T1000 (cell line): ENCODE measurements around the gene GALNT16.
A peak's percentile ranks its signal among the peaks of the same experiment; 100 is the strongest.

ENCODE experiments used
- DNase-seq: peaks from one replicate; lab custom pipeline; 2025; ENCODE audit warnings: mixed read lengths; lab: John Stamatoyannopoulos, UW

The GALNT16 gene

DNA sequence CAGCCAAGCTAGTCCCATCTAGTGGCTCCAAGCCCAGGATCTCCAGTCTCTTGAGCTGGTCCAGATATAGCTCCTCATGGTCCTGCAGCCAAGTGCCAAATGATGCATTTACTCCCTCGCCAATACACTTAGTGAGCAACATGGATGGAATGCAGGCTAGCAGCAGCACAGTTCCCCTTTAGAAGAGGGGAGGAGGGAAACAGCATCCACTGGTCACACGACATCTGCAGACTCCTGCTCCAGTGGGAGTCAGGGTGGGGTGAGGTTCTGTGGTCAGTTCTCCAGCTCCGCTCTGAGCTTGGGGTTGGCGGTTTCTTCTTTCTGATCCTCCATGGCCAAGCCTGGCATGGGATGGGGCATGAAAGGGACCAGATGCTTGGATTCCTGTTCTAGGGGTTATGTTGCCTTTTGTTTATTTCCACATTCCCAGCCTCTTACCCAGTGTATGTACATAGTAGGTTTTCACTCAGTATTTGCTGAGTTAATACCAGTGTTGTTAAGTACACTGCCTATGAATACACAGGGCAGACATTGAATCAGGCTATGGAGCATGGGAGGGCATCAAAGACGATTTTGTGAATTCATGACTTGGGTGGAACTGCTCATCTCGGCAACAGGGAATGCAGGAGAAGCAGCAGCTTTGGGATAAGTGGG lies 57.3 kb downstream of the GALNT16 start:
- peak; percentile 76 for DNase-seq

DNA sequence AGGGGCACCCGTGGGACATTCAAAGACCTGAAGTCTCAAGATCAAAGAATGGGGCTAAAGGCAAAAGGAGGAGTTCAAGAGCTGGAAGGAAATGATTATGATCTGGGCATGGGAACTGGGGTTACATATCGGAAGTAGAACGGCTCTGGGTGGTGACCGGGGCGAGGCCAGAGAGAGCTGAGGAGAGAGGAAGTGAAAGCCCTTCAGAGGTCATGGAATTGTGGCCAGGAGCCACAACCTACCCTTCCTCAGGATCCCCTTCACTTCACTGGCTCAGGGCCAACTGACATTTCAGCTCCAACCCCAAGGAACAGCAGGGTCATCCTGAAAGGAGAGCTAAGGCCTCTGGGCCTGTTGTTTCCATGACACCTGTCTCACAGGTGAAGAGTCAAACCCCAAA lies 57.8 kb downstream of the GALNT16 start:
- no peak for DNase-seq

DNA sequence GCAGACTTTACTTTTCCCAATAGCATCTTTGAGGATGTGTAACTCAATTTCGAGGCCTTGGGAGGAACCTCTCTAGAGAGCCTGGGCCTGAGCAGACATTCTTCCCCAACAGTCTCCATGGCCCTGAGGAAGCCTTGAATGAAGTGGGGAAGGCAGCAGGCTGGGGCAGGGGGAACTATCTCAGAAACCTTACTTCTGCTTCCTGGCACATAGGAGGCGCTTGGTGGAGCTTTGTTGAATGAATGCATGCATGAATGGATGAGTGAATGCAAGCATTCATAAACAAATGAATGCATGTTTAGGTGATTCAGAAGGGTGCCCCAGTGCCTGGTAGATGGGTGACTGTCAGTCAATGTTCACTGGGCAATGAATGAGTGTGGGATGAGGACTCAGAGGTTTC lies 58.3 kb downstream of the GALNT16 start:
- DNase-seq = no peak

DNA sequence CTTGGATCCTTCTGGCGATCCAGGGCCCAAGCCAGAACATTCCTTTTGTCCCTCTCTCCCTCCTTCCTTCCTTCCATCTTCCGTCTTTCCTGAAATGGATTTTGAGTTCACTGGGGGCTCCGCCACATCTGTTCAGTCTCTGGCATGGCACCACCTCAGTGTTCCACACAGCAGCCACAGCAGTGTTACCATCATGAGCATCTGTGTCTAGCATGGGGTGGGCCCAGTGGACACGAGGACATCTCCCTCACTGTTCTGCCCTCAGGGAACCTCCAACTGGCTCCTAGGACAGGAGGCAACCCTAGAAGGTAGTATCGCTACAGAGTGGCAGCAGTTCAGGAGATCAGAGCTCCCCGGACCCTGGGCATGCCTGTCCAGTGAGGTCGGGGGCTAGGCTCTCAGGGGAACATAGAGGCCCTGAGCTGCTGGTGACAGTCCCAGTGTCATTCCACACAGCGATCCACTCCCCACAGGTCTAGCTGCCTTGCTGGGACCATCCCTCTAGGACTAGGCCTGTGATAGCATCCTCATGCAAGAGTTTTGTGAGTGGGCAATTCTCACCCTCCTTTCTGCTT lies 59.0 kb downstream of the GALNT16 start:
- no peak for DNase-seq

DNA sequence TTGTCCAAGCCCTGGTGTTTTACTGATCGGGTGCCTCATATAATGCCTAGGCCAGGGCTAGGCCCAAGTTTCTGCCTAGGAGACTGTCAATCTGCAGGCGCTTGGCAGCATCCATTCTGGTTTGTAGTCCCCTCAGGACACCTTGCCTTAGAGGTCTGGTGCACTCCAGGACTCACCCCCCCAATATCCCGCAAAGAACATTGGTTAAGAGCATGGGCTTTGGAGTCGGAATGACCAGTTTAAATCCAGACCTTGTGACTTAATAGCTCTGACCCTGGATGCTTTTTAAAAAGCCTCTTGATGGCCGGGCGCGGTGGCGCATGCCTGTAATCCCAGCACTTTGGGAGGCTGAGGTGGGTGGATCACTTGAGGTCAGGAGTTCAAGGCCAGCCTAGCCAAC lies 60.0 kb downstream of the GALNT16 start:
- no peak for DNase-seq

DNA sequence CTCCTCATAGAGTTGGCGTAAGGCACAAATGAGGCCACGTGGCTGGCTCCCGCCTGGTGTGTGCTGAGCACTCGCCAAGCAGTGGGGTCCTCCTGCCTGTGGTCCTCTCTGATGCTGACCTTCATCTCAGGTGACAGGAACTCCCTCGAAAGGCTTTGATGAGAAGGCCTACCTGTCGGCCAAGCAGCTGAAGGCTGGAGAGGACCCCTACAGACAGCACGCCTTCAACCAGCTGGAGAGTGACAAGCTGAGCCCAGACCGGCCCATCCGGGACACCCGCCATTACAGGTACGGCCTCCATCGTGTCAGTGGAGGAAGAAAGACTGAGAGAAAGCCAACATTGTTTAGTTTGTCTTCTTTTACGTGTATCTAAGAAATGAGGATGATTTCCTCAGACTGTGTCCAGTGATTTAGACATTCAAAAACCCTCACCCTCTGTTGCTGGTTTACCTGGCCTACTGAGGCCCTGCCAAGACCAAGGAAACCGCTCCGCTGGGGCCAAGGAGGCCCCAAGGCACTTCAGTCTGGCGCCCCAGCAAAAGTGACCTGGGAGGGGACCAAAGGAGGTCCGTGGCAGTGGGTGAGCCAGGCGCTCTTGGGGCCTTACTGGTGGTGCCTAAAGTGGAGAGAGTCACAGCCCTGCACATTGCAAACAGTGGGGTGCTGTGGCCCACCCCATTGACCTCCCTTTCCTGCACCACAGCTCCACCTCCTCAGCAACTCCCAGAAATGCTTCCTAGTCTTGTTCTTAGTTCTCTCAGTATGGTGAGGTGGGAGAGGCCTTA lies 60.8 kb downstream of the GALNT16 start:
- no peak for DNase-seq

DNA sequence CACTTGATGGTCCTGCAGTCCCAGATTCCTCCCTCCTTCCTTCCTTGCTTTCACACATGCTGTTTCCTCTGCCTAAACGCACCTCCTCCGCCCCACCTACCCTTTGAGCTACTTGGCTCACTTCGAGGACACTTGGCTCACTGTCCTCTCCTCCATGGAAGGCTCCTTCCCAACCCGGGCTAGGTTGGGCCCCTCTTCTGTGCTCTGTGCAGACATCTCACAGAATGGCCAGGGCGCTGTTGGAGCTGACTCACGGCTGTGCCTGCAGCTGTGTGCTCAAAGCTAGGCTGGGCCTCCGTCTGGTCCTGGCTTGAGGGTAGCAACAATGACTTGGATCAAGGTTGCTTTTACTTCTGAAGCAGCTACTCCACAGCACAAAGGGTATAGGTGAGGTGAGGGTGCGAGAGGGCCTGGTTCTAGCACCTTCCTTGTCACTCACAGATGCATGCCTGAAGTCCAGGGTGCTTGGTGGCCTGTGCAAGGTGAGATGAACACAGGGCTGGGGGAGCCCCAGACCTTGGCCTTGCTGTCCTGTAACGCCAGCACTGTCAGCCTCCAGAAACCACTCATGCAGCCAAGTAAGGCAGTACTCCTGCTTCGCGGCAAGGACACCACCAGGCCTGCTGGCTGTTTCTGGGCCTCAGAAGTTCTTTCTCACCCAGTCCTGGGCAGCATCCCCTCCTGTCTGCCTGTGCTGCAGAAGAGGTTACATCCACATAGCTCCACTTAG lies 61.8 kb downstream of the GALNT16 start:
- DNase-seq = no peak

DNA sequence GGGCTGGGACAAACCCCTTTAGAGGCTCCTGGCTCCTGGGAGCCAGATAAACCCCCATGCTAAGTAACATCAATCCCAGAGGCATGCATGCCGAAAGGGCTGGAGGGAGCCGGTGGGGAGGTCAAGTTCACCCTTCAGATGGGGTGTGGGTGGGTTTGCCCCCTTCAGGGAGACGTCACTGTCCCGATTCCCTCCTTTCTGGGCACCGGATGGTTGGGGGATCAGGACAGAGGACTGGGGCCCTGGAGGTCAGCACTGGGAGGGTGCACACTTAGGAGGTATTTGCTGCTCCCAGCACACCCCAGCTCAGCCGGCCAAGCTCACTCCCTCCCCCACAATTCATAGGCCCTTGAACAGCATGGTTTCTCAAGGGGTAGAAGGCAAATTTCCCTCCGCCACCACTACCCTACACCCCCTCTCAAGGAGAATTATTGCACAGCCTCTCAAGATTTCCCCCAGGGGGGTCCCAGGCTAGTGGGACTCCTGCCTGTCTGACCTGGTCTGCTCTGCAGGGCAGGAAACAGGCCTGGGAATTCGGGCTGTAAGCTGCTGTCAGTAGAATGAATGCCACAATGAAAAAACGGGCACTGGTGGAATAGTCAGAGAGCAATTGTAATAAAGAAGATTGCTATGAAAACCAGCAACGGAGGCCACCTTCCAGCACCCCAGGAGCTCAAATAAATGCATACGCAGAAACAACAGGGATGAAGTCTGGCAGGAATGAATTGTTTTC lies 63.5 kb downstream of the GALNT16 start:
- no peak for DNase-seq

DNA sequence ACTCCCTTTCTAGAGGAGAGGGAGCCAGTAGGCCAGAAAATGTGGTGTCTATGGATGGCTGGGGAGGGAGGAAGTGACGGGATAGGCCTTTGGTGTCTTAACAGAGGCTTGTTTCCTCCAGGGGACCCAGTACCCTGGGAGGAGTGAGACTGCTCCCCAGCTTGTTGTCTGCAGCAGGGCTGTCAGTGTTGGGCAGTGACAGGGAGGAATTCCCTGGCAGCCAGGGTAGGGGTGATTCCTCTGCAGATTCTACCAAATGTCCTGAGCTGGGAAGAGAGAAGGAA lies 64.0 kb downstream of the GALNT16 start:
- no peak for DNase-seq

DNA sequence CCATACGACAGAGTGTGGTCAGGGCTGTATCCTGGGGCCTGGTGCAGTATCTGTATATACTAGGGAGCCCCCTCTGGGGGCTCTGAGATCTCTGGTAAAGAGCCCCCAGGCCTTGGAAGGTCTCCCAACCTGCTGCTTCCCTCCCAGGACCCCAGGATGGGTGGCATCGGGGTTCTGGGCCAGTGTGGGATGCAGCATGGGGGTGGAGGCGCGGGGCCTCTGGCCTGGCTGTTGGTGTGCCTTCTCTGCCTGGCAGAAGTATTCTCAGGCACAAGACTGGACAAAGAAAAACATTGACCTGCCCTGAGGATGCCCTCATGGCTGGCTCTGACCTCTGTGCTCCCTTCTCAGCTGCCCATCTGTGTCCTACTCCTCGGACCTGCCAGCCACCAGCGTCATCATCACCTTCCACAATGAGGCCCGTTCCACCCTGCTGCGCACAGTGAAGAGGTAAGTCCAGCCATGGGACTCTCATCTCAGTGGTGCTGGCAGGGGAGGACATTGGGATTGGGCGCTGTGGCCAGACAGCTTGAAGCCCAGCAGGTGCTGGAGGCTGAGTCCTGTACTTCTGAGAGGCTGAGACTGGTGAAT lies 64.5 kb downstream of the GALNT16 start:
- no peak for DNase-seq

DNA sequence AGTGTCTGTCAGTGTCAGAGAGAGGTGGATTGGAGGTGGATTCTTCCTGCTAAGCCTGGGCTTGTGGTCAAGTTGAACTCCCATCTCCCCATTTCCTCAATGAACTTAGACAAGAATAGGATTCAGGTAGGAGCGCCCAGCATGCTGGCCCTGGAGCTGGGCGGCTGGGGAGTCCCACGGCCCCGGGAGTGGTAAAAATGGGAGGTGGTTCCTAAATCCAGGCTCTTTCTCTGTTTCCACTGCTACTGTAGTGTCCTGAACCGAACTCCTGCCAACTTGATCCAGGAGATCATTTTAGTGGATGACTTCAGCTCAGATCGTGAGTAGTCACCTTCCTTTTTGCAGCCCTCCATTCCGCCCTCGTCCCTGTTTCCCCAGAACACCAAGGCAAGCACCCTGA lies 65.1 kb downstream of the GALNT16 start:
- DNase-seq = no peak

DNA sequence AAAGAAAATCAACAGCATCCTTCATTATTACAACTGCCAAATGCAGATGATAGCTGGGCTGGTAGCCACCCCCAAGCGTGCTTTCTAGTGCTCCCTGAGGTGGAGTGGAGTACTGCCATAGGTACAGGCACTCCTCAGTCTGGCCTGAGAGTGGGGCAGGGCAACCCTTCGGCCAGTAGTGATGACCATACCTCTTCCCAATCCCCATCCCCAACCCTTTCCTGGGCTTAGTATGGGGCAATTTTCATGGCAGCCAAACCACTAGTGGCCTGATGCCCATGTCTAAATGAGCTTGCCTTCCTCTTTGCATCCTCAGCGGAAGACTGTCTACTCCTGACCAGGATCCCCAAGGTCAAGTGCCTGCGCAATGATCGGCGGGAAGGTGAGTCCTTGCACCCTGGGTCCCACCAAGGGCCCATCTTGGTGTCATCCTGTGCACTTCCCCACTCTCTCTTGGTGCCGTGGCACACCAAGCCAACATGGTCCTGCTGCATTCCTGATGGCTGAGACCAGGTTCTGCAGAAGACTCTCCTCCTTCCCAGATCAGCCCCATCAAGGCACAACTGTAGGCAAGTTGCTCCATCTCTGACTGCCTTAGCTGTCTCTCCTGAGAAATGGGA lies 65.8 kb downstream of the GALNT16 start:
- DNase-seq = no peak

DNA sequence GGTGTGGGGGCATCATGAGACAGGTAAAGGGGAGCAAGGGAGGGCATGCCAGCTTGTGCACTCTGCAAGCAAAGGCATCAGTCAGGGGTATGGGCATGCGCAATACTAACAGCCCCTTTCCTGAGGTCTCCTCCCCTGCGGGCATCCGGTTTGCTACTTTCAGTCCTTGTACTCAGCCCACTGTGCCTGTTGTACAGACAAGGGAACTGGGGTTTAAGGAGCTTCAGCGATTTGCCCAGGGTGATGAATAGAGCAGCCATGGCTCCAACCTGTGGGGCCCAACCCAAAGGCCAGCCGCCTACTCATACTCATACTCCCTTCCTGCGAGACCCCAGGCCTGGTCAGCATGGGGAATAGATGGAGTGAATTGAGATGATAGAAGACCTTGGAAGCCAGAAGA lies 66.7 kb downstream of the GALNT16 start:
- no peak for DNase-seq

DNA sequence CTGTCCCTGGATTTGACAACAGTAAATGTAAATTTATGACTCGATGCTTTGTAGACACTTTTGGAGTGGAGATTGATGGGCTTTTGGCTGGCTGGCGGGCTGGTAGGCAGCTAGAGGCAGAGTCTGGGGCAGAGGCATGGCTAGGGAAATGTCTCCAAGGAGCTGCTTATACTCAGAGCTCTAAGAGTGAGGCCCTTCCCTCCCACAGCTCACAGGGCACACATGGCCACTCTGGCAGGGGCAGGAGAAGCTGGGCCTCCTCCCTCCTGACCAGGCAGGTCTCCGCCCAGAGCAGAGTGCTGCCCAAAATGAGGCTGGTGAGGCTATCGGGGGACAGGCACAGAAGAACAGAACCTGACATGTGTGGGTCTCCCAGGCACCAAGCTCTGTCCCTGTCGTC lies 67.5 kb downstream of the GALNT16 start:
- no peak for DNase-seq

DNA sequence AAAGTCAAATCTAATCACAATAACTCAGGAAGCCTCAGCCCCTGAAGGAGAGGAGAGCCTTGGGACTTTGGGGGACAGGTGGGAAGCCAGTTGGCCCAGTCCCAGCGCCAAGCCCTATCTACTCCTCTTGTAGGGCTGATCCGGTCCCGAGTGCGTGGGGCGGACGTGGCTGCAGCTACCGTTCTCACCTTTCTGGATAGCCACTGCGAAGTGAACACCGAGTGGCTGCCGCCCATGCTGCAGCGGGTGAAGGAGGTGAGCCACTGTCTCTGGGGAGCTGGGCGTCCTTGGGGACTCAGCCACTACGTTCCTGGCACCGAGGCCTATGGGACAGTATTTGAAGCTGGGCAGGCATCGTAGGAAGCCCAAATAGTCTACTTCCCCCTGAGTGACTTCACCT lies 68.4 kb downstream of the GALNT16 start:
- no peak for DNase-seq

DNA sequence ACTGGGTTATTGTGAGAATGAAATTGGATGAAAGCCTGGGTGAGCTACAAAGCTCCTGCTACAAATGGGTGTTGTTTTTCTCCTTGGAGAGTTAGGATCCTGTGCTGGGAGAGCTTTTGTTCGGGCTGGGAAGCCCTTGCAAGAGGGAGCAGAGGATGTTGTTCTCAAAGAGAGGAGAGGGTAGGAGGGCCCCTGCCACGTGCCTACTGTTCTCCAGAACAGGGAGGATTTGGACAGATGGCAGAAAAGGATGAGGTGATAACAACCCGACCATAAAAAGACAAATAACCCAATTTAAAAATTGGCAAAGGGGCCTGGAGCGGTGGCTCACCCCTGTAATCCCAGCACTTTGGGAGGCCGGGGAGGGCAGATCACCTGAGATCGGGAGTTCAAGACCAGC lies 68.8 kb downstream of the GALNT16 start:
- DNase-seq = no peak

DNA sequence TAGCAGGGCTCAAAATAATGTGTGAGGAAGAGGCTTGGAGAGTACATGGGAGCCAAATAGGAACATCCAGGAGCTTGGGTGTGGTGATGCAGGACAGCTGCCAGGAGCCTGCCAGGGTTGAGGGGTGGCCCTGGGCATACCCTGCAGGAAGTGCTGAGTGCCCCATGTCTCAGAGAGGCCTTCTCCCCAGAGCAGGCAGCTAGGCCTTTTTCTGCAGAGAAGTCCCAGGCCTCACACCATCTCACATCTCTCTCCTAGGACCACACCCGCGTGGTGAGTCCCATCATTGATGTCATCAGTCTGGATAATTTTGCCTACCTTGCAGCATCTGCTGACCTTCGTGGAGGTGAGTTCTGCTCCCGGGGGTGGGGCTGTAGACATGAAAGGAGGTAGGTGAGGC lies 71.2 kb downstream of the GALNT16 start:
- no peak for DNase-seq

DNA sequence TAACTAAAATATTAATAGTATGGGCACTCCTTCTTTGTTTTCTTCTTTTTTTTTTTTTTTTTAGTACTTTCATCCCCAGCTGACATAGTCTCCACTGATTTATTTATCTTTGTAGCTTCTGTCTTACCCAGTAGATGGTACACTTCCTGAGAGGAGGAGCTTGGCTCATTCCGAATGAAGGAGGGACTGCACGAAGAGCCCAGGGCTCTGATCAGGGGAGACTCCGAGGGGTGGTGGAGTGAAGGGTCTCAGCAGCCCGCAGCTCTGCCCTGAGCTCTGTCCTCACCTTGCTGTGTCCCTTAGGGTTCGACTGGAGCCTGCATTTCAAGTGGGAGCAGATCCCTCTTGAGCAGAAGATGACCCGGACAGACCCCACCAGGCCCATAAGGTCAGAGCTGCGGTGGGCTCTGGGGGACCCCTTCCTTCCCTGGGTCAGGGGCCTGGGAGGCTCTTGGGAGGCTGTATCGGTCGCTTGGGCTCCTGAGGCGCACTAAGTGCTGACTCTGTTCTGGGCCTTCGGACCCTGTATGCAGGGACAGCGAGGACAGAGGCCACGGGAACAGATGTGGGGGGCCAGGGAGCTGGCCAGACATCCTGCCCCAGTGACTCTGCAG lies 72.9 kb downstream of the GALNT16 start:
- no peak for DNase-seq

DNA sequence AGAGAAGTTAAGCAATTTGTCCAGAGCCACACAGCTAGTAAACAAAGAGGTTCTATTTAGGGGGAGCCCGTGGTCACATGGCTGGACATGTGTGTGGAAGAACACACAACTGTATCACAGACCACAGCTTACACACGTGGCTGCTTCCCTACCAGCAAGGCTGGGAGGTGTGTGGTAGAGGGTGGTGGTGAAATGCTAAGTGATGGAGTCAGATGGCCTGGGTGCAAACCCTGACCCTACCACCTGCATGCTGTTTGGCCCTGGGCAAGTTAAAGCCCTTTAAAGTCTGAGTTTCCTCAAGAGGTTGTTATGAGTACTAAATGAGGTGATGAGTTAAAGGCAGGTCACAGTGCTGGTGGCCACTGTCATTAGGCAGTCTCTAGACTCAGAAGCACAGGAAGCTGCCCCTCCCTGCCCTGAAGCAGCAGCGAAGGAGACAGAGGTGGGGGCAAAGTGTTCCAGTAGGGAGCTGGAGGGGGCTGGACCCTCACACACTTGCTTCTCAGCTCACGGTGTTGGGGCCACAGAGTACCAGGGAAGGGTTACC lies 73.9 kb downstream of the GALNT16 start:
- DNase-seq = no peak

DNA sequence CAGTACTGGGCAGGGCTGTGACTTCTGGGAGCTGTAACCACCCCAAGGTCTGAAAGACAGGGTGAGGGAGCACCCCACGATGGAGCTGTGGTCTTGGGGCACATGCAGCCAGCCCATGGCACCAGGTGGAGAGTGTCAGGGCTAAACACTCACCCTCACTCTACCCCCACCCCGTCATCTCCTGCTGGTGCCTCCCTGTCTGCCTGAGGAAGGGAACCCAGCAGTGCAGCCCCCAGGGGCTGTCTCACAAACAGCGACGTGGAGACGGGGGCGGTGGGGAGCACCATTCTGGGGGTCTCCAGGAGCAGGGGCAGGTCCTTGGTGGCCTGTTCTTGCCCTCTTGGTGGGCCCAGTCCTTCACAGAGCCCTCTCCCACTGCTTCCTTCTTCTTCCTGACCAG lies 74.6 kb downstream of the GALNT16 start:
- no peak for DNase-seq

DNA sequence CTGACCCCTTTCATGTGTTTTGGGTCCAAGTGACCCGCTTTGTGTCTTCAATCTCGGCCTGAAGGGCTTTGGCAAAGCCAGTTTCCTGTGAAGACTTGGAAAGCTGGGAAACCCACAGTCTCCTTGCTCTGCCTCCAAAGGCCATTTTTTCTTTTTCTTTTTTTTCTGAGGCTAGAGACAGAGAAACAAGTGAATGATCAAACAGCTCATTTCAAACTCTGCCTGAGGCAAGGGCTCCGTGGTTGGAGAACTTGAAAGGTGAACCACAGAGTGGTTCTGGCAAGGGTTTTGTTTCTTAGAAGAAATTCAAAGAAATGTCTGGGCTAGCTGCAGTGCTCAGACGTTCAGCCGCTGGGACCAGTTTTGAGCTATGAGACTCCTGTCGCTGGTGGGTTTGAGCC lies 75.4 kb downstream of the GALNT16 start:
- no peak for DNase-seq
